K562 (cell line): ENCODE results near the gene ARHGEF9. TPM values are rescaled to one million over a fixed set of nuclear protein-coding genes. Genes with fewer than 3 reads are reported as not detected.

Source experiments
- ATAC-seq: fragments of 200-7000 bp; cut with Tn5 transposase; 3 replicates; pipeline ENCODE4 v1.9.1; 2020; ENCODE audit warnings: moderate library complexity
- BruUV-seq: library from RNA; stranded (reverse); fragments of 400-500 nt; replicated peaks from 2 replicates; lab custom pipeline; 2021; lab: Mats Ljungman, UMichigan
- CTCF ChIA-PET: fragments of 300-600 bp; formaldehyde crosslinking; extraction: SDS; loops from one replicate; lab custom pipeline; 2021; ENCODE audit warnings: low intra/inter-chr PET ratio; lab: Yijun Ruan, JAX
- POLR2A ChIA-PET: fragments of 300-600, 350-650 bp; sonication (Branson Sonifier 250); formaldehyde crosslinking; extraction: SDS; loops from one replicate; lab custom pipeline; 2021; ENCODE audit warnings: antibody characterized with exemption, inconsistent platforms; lab: Yijun Ruan, JAX
- DNase-seq, 4 experiments: peaks; one replicate each; pipeline versions ENCODE4 v3.0.0 to v3.0.0-alpha.2; 2011 to 2018; ENCODE audit warnings: low spot score in 3 of 4, mixed read lengths in 3 of 4; ENCODE audit errors: extremely low read depth in 1 of 4
- FAIRE-seq: peaks from 2 replicates; lab custom pipeline; 2011; peaks lifted over from hg19 to GRCh38; lab: Jason Lieb, UNC
- H2AFZ ChIP-seq: 2 replicates; pipeline ENCODE4 v1.6.0; 2011; ENCODE audit warnings: low read depth, low read length, control low read depth, inconsistent platforms
- H3K27ac ChIP-seq: fragments of 200-600 bp; 3 replicates; pipeline ENCODE4 v1.8.0; 2011; ENCODE audit warnings: low read depth, mild to moderate bottlenecking, control low read depth, inconsistent platforms, low read length, moderate library complexity, mixed read lengths; ENCODE audit errors: extremely low read depth
- H3K27me3 ChIP-seq, 2 experiments: fragments of 300-600 bp in 1 of 2; 2 replicates in 1 of 2; 3 replicates in 1 of 2; pipeline versions ENCODE4 v1.6.0 to v1.8.0; 2011; ENCODE audit warnings: inconsistent platforms in 2 of 2, low read length in 2 of 2, mild to moderate bottlenecking in 1 of 2, mixed read lengths in 1 of 2, moderate library complexity in 1 of 2; ENCODE audit not compliant: control insufficient read depth in 2 of 2, insufficient read depth in 2 of 2
- H3K36me3 ChIP-seq: fragments of 300-600 bp; 3 replicates; pipeline ENCODE4 v1.8.0; 2011; ENCODE audit warnings: mild to moderate bottlenecking, low read length, inconsistent platforms; ENCODE audit not compliant: control insufficient read depth, insufficient read depth
- H3K4me1 ChIP-seq, 2 experiments: fragments of 200-600 bp in 1 of 2; replicated peaks in 1 of 2; 2 replicates in 1 of 2; 3 replicates in 1 of 2; pipeline versions ENCODE4 v1.5.1 to v1.8.0; 2011; ENCODE audit warnings: inconsistent platforms in 2 of 2, low read length in 2 of 2, mild to moderate bottlenecking in 1 of 2, mixed read lengths in 1 of 2, moderate library complexity in 1 of 2; ENCODE audit not compliant: control insufficient read depth in 2 of 2, insufficient read depth in 2 of 2
- H3K4me2 ChIP-seq: 2 replicates; pipeline ENCODE4 v1.6.1; 2011; ENCODE audit warnings: low read length, control low read depth, inconsistent platforms, mixed read lengths; ENCODE audit not compliant: insufficient read depth
- H3K4me3 ChIP-seq: fragments of 200-600 bp; sonication (generic), shearing (Covaris generic); 2 replicates; pipeline ENCODE4 v1.5.1; 2016; ENCODE audit warnings: control low read depth, inconsistent platforms
- H3K79me2 ChIP-seq: fragments of 200-600 bp; 3 replicates; pipeline ENCODE4 v1.8.0; 2011; ENCODE audit warnings: low read length, inconsistent platforms; ENCODE audit not compliant: control insufficient read depth, insufficient read depth
- H3K9ac ChIP-seq, 2 experiments: 2 replicates each; pipeline versions ENCODE4 v1.6.0 to v1.6.1; 2011; ENCODE audit warnings: low read depth in 2 of 2, low read length in 2 of 2, control low read depth in 1 of 2, inconsistent platforms in 1 of 2, mild to moderate bottlenecking in 1 of 2, mixed read lengths in 1 of 2; ENCODE audit not compliant: insufficient read depth in 1 of 2
- H3K9me1 ChIP-seq: one replicate; pipeline ENCODE4 v1.6.0; 2011; ENCODE audit warnings: inconsistent platforms, mild to moderate bottlenecking, low read length, moderate library complexity; ENCODE audit not compliant: control insufficient read depth, insufficient read depth
- H3K9me3 ChIP-seq: replicated peaks from 2 replicates; pipeline ENCODE4 v1.5.1; 2011; ENCODE audit warnings: low read depth, low read length, inconsistent platforms; ENCODE audit not compliant: control insufficient read depth, insufficient read depth
- H4K20me1 ChIP-seq: replicated peaks from 2 replicates; pipeline ENCODE4 v1.6.1; 2011; ENCODE audit warnings: low read length, inconsistent platforms, mixed read lengths; ENCODE audit not compliant: control insufficient read depth, insufficient read depth
- CHCHD3 ChIP-seq: fragments of 250-450 bp; sonication (Bioruptor Pico); IDR thresholded peaks from 2 replicates; pipeline ENCODE4 v2.1.2; 2022; ENCODE audit warnings: mild to moderate bottlenecking
- E2F3 ChIP-seq: fragments of 250-450 bp; sonication (Bioruptor Pico); IDR thresholded peaks from 2 replicates; pipeline ENCODE4 v1.4.0; 2020; ENCODE audit warnings: mild to moderate bottlenecking
- HMGN3 ChIP-seq: IDR thresholded peaks from 2 replicates; pipeline ENCODE4 v1.6.1; 2011; ENCODE audit warnings: borderline replicate concordance, low read depth, mild to moderate bottlenecking, mixed read lengths, low read length; ENCODE audit not compliant: insufficient read length; ENCODE audit errors: extremely low read depth
- KLF1 ChIP-seq: fragments of 450-650 bp; IDR thresholded peaks from 2 replicates; pipeline ENCODE4 v1.6.1; 2016; ENCODE audit warnings: missing genetic modification characterization, missing compliant biosample characterization
- MCM7 ChIP-seq, 2 experiments: fragments of 450-650 bp; IDR thresholded peaks; 2 replicates each; pipeline ENCODE4 v1.6.1; 2016 to 2018
- NR0B1 ChIP-seq: fragments of 450-650 bp; IDR thresholded peaks from one replicate; pipeline ENCODE4 v1.6.1; 2018; ENCODE audit warnings: mild to moderate bottlenecking, moderate library complexity; ENCODE audit not compliant: partially characterized antibody
- POLR2H ChIP-seq: IDR thresholded peaks from 2 replicates; pipeline ENCODE4 v1.6.1; 2016; ENCODE audit warnings: missing genetic modification characterization, low read depth, mild to moderate bottlenecking, control low read depth, missing compliant biosample characterization, moderate library complexity
- SLC30A9 ChIP-seq: fragments of 250-450 bp; sonication (Bioruptor Pico); IDR thresholded peaks from 2 replicates; pipeline ENCODE4 v1.8.0; 2022; ENCODE audit warnings: mild to moderate bottlenecking, moderate library complexity
- STAT5A ChIP-seq: IDR thresholded peaks from 2 replicates; pipeline ENCODE4 v1.6.1; 2012; ENCODE audit warnings: low read length, inconsistent platforms, borderline replicate concordance
- TEAD4 ChIP-seq, 2 experiments: sonication (generic) in 1 of 2; formaldehyde crosslinking in 1 of 2; IDR thresholded peaks; 2 replicates each; pipeline versions ENCODE4 v1.6.1 to v1.8.0; 2012 to 2022; ENCODE audit warnings: borderline replicate concordance in 1 of 2, inconsistent platforms in 1 of 2, low read length in 1 of 2, mild to moderate bottlenecking in 1 of 2, missing genetic modification reagents in 1 of 2
- THAP12 ChIP-seq: fragments of 250-450 bp; sonication (Bioruptor Pico); IDR thresholded peaks from 2 replicates; pipeline ENCODE4 v1.9.0; 2021; ENCODE audit warnings: mild to moderate bottlenecking, inconsistent platforms
- THRAP3 ChIP-seq: fragments of 450-650 bp; IDR thresholded peaks from 2 replicates; pipeline ENCODE4 v1.6.1; 2016; ENCODE audit warnings: mild to moderate bottlenecking, inconsistent platforms, borderline replicate concordance
- XRCC5 ChIP-seq: fragments of 200-400 bp; formaldehyde crosslinking; IDR thresholded peaks from 2 replicates; pipeline ENCODE4 v1.6.1; 2017; ENCODE audit warnings: low read depth, mild to moderate bottlenecking, low read length
- ZFP1 ChIP-seq: fragments of 450-650 bp; formaldehyde crosslinking; IDR thresholded peaks from 2 replicates; pipeline ENCODE4 v1.4.0; 2020; ENCODE audit warnings: mild to moderate bottlenecking, mixed read lengths
- ZKSCAN8 ChIP-seq: fragments of 200-800 bp; sonication (Bioruptor generic); IDR thresholded peaks from 2 replicates; pipeline ENCODE4 v1.6.1; 2016; ENCODE audit warnings: missing genetic modification characterization, missing compliant biosample characterization
- ZNF76 ChIP-seq: fragments of 250-450 bp; sonication (Bioruptor Pico); IDR thresholded peaks from 2 replicates; pipeline ENCODE4 v1.4.0; 2020; ENCODE audit warnings: mild to moderate bottlenecking, moderate library complexity, borderline replicate concordance
- in situ Hi-C: fragments of 300-500 bp; cut with MboI; formaldehyde crosslinking; loops from 4 replicates; pipeline ENCODE4 v1.15.0; 2018; ENCODE audit warnings: inconsistent platforms, mixed read lengths
- intact Hi-C: fragments of 100-400 bp; cut with micrococcal nuclease; formaldehyde crosslinking; loops from 2 replicates; pipeline ENCODE4 v1.14.2; 2022
- polyA plus RNA-seq, 8 experiments: library from polyadenylated mRNA; depleted of rRNA in 4 of 8; stranded (reverse) in 5 of 8; unstranded in 3 of 8; fragments of >200 nt; fragmentation: Nextera tagmentation in 2 of 8; fragmentation: Illumina TruSeq in 1 of 8; extraction: Ambion mirVana in 2 of 8; extraction: Trizol in 1 of 8; gene quantifications; 2 replicates each; pipeline versions ENCODE4 v1.2.1 to v1.2.3, GENCODE V29; 2011 to 2014; ENCODE audit warnings: inconsistent platforms in 1 of 8, missing spikeins in 1 of 8
- total RNA-seq, 7 experiments: library from RNA; depleted of rRNA in 6 of 7; stranded (reverse); fragments of >200 nt in 6 of 7; fragmentation: Illumina TruSeq in 2 of 7; extraction: Trizol in 2 of 7; gene quantifications; 2 replicates each; pipeline versions ENCODE4 v1.2.1 to v1.2.3, GENCODE V29; 2011 to 2021; ENCODE audit warnings: low replicate concordance in 1 of 7
- TF ChIP-seq, protein P1 (sequence below): fragments of 250-450 bp; sonication (Bioruptor Pico); IDR thresholded peaks from 2 replicates; pipeline ENCODE4 v1.5.0; 2020; ENCODE audit warnings: mild to moderate bottlenecking, borderline replicate concordance

ARHGEF9 gene
- total and polyA plus RNA-seq, 9 of the 15 experiments (the other 6 are each of a cell fraction or from before 2014, with no cell fraction given) = 0.09 to 0.24 (median 0.15) TPM; not detected in 2

GRCh38 chrX:63740382-63740781, 44.6 kb downstream of the ARHGEF9 start (continued):
- TF ChIP-seq XRCC5 = no peak
- TF ChIP-seq TEAD4 (IDR thresholded peaks at IDR 0.05; ENCODE audit: low read length) = no peak
- no peak for TF ChIP-seq TEAD4 (CRISPR knock-in tag; IDR thresholded peaks at IDR 0.05; ENCODE audit: borderline replicate concordance)
- TF ChIP-seq HMGN3 = no peak
- TF ChIP-seq THRAP3 = no peak

- H3K9me3 ChIP-seq = no peaks in the 10 kb centered on the region
- no peak for FAIRE-seq
- no peaks in the 10 kb centered on the region for H3K9me1 ChIP-seq
- no peaks in the 10 kb centered on the region for H3K27me3 ChIP-seq
- ChIA-PET CTCF (no interaction called here), POLR2A (no interaction called here)
- intact Hi-C loops (no loop called here), in situ Hi-C loops (no loop called here)
- DNase-seq = no peak
- no peak overlapping the region for H3K27ac ChIP-seq
- no peaks in the 10 kb centered on the region for H3K4me1 ChIP-seq
- ATAC-seq = no peak
- BruUV-seq = no TSS peak
- H3K4me3 ChIP-seq = no peak overlapping the region
- H4K20me1 ChIP-seq = no peaks in the 10 kb centered on the region
- H2AFZ ChIP-seq = no peak overlapping the region
- H3K79me2 ChIP-seq = no peaks in the 10 kb centered on the region
- H3K36me3 ChIP-seq = no peaks in the 10 kb centered on the region
- H3K4me2 ChIP-seq = no peak overlapping the region
- no peak overlapping the region for H3K9ac ChIP-seq
- TF ChIP-seq, protein P1, sequence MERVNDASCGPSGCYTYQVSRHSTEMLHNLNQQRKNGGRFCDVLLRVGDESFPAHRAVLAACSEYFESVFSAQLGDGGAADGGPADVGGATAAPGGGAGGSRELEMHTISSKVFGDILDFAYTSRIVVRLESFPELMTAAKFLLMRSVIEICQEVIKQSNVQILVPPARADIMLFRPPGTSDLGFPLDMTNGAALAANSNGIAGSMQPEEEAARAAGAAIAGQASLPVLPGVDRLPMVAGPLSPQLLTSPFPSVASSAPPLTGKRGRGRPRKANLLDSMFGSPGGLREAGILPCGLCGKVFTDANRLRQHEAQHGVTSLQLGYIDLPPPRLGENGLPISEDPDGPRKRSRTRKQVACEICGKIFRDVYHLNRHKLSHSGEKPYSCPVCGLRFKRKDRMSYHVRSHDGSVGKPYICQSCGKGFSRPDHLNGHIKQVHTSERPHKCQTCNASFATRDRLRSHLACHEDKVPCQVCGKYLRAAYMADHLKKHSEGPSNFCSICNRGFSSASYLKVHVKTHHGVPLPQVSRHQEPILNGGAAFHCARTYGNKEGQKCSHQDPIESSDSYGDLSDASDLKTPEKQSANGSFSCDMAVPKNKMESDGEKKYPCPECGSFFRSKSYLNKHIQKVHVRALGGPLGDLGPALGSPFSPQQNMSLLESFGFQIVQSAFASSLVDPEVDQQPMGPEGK (CRISPR knock-in tag) = no peak
- TF ChIP-seq CHCHD3 (CRISPR knock-in tag) = no peak
- TF ChIP-seq E2F3 = no peak
- no peak for TF ChIP-seq KLF1
- no peak for TF ChIP-seq POLR2H
- no peak for TF ChIP-seq THAP12 (CRISPR knock-in tag)
- no peak for TF ChIP-seq ZKSCAN8 (CRISPR knock-in tag)
- no peak for TF ChIP-seq MCM7 (IDR thresholded peaks at IDR 0.05)
- no peak for TF ChIP-seq ZNF76 (CRISPR knock-in tag)
- TF ChIP-seq ZFP1 (CRISPR knock-in tag) = no peak
- TF ChIP-seq NR0B1 = no peak
- TF ChIP-seq STAT5A = no peak
- no peak for TF ChIP-seq SLC30A9 (CRISPR knock-in tag)
Measured at GRCh38 chrX:63739885-63740284, 45.1 kb downstream of the ARHGEF9 start.
